Coronary artery (tissue), 2 donors: ENCODE results near the gene NUTF2.

Source experiments
- DNase-seq: peaks from one replicate; pipeline ENCODE4 v3.0.0-alpha.2; 2017; ENCODE audit warnings: low spot score
- H3K27ac ChIP-seq, 2 donors: fragments of 200-600 bp; sonication (generic); one replicate each; pipeline ENCODE4 v1.5.1; 2016 to 2019
- H3K4me3 ChIP-seq: fragments of 200-600 bp; sonication (generic); 2 replicates; pipeline ENCODE4 v1.5.1; 2016; ENCODE audit warnings: mild to moderate bottlenecking, moderate library complexity
- TF ChIP-seq, protein P1 (sequence below): fragments of 200-600 bp; sonication (generic); IDR thresholded peaks from one replicate; pipeline ENCODE4 v1.5.1; 2019; ENCODE audit warnings: antibody characterized with exemption

Gene NUTF2

DNA sequence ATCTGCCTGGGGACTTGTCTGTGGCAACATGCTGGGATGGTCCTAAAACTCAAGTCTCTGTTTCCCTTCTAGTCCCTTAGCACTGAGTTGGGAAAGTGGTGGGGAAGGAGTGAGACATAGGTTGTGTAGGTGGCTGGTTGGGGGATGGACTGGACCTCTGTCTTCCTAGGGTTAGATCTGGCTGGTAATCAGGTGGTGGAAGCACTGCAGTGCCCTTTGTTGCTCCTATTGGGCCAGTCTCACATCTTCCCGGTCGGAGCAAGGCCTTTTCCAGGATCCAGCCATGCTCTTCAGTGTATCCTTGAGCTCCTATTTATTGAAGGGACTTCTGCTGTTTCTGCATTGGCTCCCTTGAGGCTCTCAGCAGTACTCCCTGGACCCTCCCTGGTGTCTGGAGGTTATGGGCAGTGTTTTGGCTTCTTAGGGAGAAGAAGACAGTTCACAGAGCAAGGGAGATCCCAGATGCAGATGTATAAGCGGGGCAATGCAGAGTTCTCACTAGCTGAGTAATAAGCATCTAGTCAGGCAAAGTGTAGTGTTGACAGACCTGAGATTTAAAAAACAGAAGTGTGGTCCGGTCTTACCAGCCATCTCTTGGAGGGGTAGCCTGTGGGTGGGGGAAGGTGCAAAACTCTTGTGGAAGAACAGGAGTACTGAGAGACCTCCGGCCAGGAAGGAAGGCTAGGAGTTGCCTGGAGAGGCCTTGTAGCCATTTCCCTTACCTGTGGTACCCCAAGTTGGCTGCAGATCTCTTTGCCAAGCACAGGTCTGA, 1.3 kb upstream of the NUTF2 start:
- Histone ChIP-seq H3K4me3 (peak overlapping the region; percentile 99), H3K27ac (peak overlapping the region; percentile 96 to 98)
- DNase-seq, result no peak
- TF ChIP-seq, protein P1, sequence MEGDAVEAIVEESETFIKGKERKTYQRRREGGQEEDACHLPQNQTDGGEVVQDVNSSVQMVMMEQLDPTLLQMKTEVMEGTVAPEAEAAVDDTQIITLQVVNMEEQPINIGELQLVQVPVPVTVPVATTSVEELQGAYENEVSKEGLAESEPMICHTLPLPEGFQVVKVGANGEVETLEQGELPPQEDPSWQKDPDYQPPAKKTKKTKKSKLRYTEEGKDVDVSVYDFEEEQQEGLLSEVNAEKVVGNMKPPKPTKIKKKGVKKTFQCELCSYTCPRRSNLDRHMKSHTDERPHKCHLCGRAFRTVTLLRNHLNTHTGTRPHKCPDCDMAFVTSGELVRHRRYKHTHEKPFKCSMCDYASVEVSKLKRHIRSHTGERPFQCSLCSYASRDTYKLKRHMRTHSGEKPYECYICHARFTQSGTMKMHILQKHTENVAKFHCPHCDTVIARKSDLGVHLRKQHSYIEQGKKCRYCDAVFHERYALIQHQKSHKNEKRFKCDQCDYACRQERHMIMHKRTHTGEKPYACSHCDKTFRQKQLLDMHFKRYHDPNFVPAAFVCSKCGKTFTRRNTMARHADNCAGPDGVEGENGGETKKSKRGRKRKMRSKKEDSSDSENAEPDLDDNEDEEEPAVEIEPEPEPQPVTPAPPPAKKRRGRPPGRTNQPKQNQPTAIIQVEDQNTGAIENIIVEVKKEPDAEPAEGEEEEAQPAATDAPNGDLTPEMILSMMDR, result no peak

DNA sequence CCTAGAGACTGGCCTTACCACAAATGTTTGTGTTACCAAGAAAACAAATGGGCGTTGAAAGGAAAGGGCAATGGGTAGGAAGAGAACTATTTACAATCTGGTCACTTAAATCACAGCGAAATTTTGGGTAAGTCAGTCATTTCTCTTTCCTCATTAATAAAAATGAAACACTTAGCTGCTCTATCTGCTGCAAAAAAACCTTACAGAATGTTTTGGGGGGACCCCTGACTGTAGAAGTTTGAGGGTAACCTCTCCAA, 742 bp upstream of the NUTF2 start:
- TF ChIP-seq, protein P1, result no peak
- no peak for DNase-seq
- peak overlapping the region; percentile 96 to 98 for H3K27ac ChIP-seq
- peak overlapping the region; percentile 99 for H3K4me3 ChIP-seq

DNA sequence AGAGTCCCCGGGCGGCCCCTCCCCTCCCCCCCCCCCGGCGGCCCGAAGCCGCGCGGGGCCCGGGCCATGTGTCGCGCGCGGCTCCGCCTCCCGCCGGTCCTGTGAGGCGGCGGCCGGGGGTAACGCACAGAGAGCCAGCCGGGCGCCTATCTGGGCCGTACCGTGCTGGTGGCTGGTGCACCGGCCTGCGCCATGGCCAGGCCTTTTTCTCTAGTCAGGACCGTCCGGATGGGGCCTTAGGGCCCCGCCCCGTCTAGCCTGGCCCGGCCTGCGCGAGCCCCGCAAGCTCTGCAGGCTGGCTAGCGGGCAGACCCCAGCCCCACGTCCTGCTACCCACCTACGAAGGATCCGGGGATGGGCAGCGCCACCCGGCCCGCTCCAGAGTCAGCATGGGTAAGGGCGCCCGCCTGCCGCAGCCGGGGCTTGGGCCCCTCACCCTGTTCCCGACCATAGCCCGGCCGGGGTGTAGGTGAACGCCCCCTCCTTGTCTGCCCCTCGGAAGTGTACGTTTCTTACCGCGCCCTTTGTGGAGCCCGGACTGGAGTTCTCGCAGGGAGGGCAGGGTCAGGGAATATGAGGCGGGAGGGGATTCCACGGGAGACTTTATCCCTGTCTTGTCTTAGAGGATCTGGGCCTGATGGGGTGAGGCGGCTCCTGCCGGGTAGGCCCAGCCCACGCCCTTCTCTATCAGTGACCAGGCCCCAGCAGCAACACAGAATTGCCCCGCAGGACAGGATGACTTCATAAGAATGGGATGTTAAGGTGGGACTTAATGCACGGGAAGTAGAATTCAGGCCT, 530 bp downstream of the NUTF2 start, which contains the start of gene CENPT:
Gene CENPT, minus strand, starts transcription at position 630 of the 798 bp plus-strand sequence. CDS start 13,834 bp downstream, outside the sequence.
- TF ChIP-seq, protein P1, result no peak
- Histone ChIP-seq H3K4me3 (peak within 1 kb of the TSS; percentile 99), H3K27ac (peak within 1 kb of the TSS; percentile 96 to 98)
- no peak for DNase-seq

DNA sequence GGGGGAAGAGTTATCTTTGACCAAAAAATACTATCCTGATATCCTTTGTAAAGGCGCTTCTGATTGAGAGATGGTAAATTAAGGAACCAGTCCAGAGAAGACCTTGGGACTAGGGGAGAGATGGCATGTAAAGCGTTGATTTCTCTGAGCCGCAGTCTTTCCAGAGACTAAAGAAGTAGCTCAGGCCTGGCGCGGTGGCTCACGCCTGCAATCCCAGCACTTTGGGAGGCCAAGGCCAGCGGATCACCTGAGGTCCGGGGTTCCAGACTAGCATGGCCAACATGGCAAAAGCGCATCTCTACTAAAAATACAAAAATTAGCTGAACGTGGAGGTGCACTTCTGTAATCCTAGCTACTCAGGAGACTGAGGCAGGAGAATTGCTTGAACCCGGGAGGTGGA, 1.4 kb downstream of the NUTF2 start:
- DNase-seq, result no peak
- TF ChIP-seq, protein P1, result no peak
- H3K27ac ChIP-seq, result no peak overlapping the region
- peak overlapping the region; percentile 99 for H3K4me3 ChIP-seq

DNA sequence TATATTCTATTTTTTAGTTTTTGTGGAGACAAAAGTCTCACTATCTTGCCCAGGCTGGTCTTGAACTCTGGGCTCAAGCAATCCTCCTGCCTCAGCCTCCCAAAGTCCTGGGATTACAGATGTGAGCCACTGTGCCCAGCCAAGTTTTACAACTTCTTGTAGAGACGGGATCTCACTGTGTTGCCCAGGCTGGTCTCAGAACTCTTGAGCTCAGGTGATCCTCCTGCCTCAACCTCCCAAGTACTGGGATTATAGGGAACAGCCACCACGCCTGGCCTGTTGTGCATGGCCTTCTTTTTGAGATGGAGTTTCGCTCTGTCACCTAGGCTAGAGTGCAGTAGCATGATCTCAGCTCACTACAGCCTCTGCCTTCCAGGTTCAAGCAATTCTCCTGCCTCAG, 6.9 kb downstream of the NUTF2 start:
- no peak overlapping the region for H3K4me3 ChIP-seq
- DNase-seq, result no peak
- TF ChIP-seq, protein P1, result no peak
- no peak overlapping the region for H3K27ac ChIP-seq

DNA sequence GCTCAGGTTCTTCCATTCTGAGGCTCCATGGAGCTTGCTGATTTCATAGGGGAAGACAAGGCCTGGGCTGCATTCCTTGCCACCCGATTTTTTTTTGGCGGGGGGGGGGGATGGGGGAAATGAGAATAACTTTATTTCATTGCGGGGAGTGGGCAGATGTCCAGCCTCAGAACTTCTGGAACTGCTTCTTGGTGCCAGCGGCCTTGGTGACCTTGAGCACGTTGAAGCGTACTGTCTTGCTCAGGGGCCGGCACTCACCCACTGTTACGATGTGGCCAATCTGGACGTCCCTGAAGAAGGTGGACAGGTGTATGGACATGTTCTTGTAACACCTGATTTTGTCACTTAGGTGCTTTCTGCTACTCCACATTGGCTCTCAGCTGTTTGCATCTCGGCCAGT, 9.1 kb downstream of the NUTF2 start:
- Histone ChIP-seq H3K27ac (no peak overlapping the region), H3K4me3 (no peak overlapping the region)
- TF ChIP-seq, protein P1, result no peak
- no peak for DNase-seq
